Uterus (tissue), 4 donors: Measurements from ENCODE around the gene ANKS6. TPM values are rescaled to one million over a fixed set of nuclear protein-coding genes. Genes with fewer than 3 reads are reported as not detected.

Source experiments
- DNase-seq, 2 donors: peaks; one replicate each; pipeline ENCODE4 v3.0.0-alpha.2; 2019 to 2020
- H3K27ac ChIP-seq, 2 donors: fragments of 200-600 bp; sonication (generic); 1 replicate in 1 of 2; 2 replicates in 1 of 2; pipeline ENCODE4 v1.5.1; 2016 to 2018
- H3K27me3 ChIP-seq, 2 donors: fragments of 200-600 bp; sonication (generic); one replicate each; pipeline ENCODE4 v1.5.1; 2018 to 2019; ENCODE audit warnings: control low read depth in 1 of 2
- H3K36me3 ChIP-seq, 2 donors: fragments of 200-600 bp; sonication (generic); one replicate each; pipeline ENCODE4 v1.5.1; 2019; ENCODE audit warnings: control low read depth in 1 of 2
- H3K4me1 ChIP-seq, 2 donors: fragments of 200-600 bp; sonication (generic); one replicate each; pipeline ENCODE4 v1.5.1; 2018 to 2019; ENCODE audit warnings: control low read depth in 1 of 2
- H3K4me3 ChIP-seq, 2 donors: fragments of 200-600 bp; sonication (generic); 1 replicate in 1 of 2; 2 replicates in 1 of 2; pipeline ENCODE4 v1.5.1; 2018 to 2019; ENCODE audit warnings: mild to moderate bottlenecking in 1 of 2
- H3K9me3 ChIP-seq, 2 donors: fragments of 200-600 bp; sonication (generic); one replicate each; pipeline ENCODE4 v1.5.1; 2019; ENCODE audit warnings: control low read depth in 1 of 2
- CTCF ChIP-seq, 4 experiments: fragments of 200-600 bp in 2 of 4; fragments of 450-650 bp in 2 of 4; sonication (generic) in 2 of 4; IDR thresholded peaks; one replicate each; pipeline ENCODE4 v1.5.1; 2016 to 2019; ENCODE audit warnings: antibody characterized with exemption in 4 of 4, mild to moderate bottlenecking in 2 of 4, moderate library complexity in 1 of 4
- POLR2A ChIP-seq, 2 donors: fragments of 450-650 bp; IDR thresholded peaks; one replicate each; pipeline ENCODE4 v1.6.1; 2016; ENCODE audit warnings: antibody characterized with exemption in 2 of 2, mild to moderate bottlenecking in 1 of 2, moderate library complexity in 1 of 2
- intact Hi-C: fragments of 100-400 bp; cut with DNase I; formaldehyde crosslinking; loops from one replicate; pipeline ENCODE4 v1.15.1; 2023; ENCODE audit warnings: low total_unique reads
- total RNA-seq, 4 donors: library from RNA; depleted of rRNA in 3 of 4; stranded (reverse); fragments of >200 nt in 3 of 4; gene quantifications; one replicate each; pipeline versions ENCODE4 v1.1.0 to v1.2.4, GENCODE V29; 2014 to 2023
- donor health status: DM: yes; HTN: yes; CAD: no.

The ANKS6 gene
- total RNA-seq, 4 donors from 2014 or later = 2.6 to 26.9 (median 13.7) TPM

GRCh38 chr9:98783518-98784226, 12.7 kb downstream of the ANKS6 start:
- Histone ChIP-seq H3K9me3 (no peaks in the 10 kb centered on the region), H3K4me3 (no peak overlapping the region), H3K27ac (no peak overlapping the region), H3K36me3 (no peaks in the 10 kb centered on the region), H3K4me1 (no peaks in the 10 kb centered on the region), H3K27me3 (no peaks in the 10 kb centered on the region)
- TF ChIP-seq CTCF (IDR thresholded peaks at IDR 0.05) = no peak
- TF ChIP-seq POLR2A (IDR thresholded peaks at IDR 0.05) = no peak
- intact Hi-C loops = no loop called here
- no peak for DNase-seq

- intact Hi-C loops = no loop called here
- H3K36me3 ChIP-seq = no peaks in the 10 kb centered on the region
Measured at GRCh38 chr9:98781588-98782383, 14.6 kb downstream of the ANKS6 start.

GRCh38 chr9:98780059-98780749, 16.2 kb downstream of the ANKS6 start:
- TF ChIP-seq POLR2A (IDR thresholded peaks at IDR 0.05) (no peak), CTCF (IDR thresholded peaks at IDR 0.05) (no peak)
- Histone ChIP-seq H3K36me3 (no peaks in the 10 kb centered on the region), H3K4me1 (no peaks in the 10 kb centered on the region), H3K27ac (no peak overlapping the region), H3K9me3 (no peaks in the 10 kb centered on the region), H3K27me3 (no peaks in the 10 kb centered on the region), H3K4me3 (no peak overlapping the region)
- intact Hi-C loops = no loop called here
- DNase-seq = no peak

More at GRCh38 chr9:98781588-98782383, 14.6 kb downstream of the ANKS6 start:
- Histone ChIP-seq H3K27me3 (no peaks in the 10 kb centered on the region), H3K4me3 (no peak overlapping the region), H3K4me1 (no peaks in the 10 kb centered on the region), H3K27ac (no peak overlapping the region), H3K9me3 (no peaks in the 10 kb centered on the region)
- TF ChIP-seq POLR2A (IDR thresholded peaks at IDR 0.05) (no peak), CTCF (IDR thresholded peaks at IDR 0.05) (no peak)
- no peak for DNase-seq

- TF ChIP-seq CTCF (IDR thresholded peaks at IDR 0.05) = no peak
- no peak for TF ChIP-seq POLR2A (IDR thresholded peaks at IDR 0.05)
- intact Hi-C loops = no loop called here
- DNase-seq = no peak
- H3K27me3 ChIP-seq = no peaks in the 10 kb centered on the region
- H3K36me3 ChIP-seq = no peaks in the 10 kb centered on the region
- H3K4me1 ChIP-seq = no peaks in the 10 kb centered on the region
- H3K4me3 ChIP-seq = no peak overlapping the region
- no peak overlapping the region for H3K27ac ChIP-seq
- no peaks in the 10 kb centered on the region for H3K9me3 ChIP-seq
Measured at GRCh38 chr9:98778711-98779530, 17.4 kb downstream of the ANKS6 start.
